Fibroblast of lung (primary cell): ENCODE measurements around the gene NFASC. TPM values are rescaled to one million over a fixed set of nuclear protein-coding genes. Genes with fewer than 3 reads are reported as not detected.

Source experiments
- DNase-seq, 2 donors: peaks; one replicate each; pipeline versions ENCODE4 v3.0.0 to v3.0.0-alpha.2; 2010; ENCODE audit warnings: low read depth in 2 of 2
- H2AFZ ChIP-seq: 2 replicates; pipeline ENCODE4 v1.5.1; 2012; ENCODE audit warnings: low read length, control low read depth, inconsistent platforms
- H3K27ac ChIP-seq: 2 replicates; pipeline ENCODE4 v1.5.1; 2011; ENCODE audit warnings: low read length, control low read depth; ENCODE audit not compliant: insufficient read depth
- H3K27me3 ChIP-seq: 2 replicates; pipeline ENCODE4 v1.5.1; 2011; ENCODE audit warnings: mild to moderate bottlenecking, low read length; ENCODE audit not compliant: control insufficient read depth, insufficient read depth
- H3K36me3 ChIP-seq: 2 replicates; pipeline ENCODE4 v1.5.1; 2011; ENCODE audit warnings: low read length; ENCODE audit not compliant: control insufficient read depth, insufficient read depth
- H3K4me1 ChIP-seq: 2 replicates; pipeline ENCODE4 v1.5.1; 2011; ENCODE audit warnings: low read length; ENCODE audit not compliant: control insufficient read depth, insufficient read depth; ENCODE audit errors: extremely low read depth
- H3K4me2 ChIP-seq: 2 replicates; pipeline ENCODE4 v1.5.1; 2011; ENCODE audit warnings: low read length, control low read depth; ENCODE audit not compliant: insufficient read depth; ENCODE audit errors: extremely low read depth
- H3K4me3 ChIP-seq, 4 experiments: fragments of 200-600 bp in 1 of 4; sonication (generic) in 1 of 4; replicated peaks in 1 of 4; 2 replicates each; pipeline ENCODE4 v1.5.1; 2011 to 2016; ENCODE audit warnings: low read length in 4 of 4, low read depth in 3 of 4, mild to moderate bottlenecking in 3 of 4, control low read depth in 2 of 4, inconsistent platforms in 1 of 4, mixed read lengths in 1 of 4; ENCODE audit not compliant: insufficient read depth in 1 of 4; ENCODE audit errors: control extremely low read depth in 1 of 4
- H3K79me2 ChIP-seq: 2 replicates; pipeline ENCODE4 v1.5.1; 2012; ENCODE audit warnings: mild to moderate bottlenecking, low read length, inconsistent platforms; ENCODE audit not compliant: control insufficient read depth, insufficient read depth
- H3K9ac ChIP-seq: 2 replicates; pipeline ENCODE4 v1.5.1; 2011; ENCODE audit warnings: mild to moderate bottlenecking, low read length, control low read depth; ENCODE audit not compliant: insufficient read depth
- H3K9me3 ChIP-seq: 2 replicates; pipeline ENCODE4 v1.5.1; 2012; ENCODE audit warnings: low read depth, low read length; ENCODE audit not compliant: control insufficient read depth, insufficient read depth
- H4K20me1 ChIP-seq: 2 replicates; pipeline ENCODE4 v1.5.1; 2011; ENCODE audit warnings: low read length; ENCODE audit not compliant: control insufficient read depth, insufficient read depth; ENCODE audit errors: extremely low read depth
- EZH2 ChIP-seq: IDR thresholded peaks from 2 replicates; pipeline ENCODE4 v1.5.1; 2012; ENCODE audit warnings: low read length, control low read depth, mild to moderate bottlenecking; ENCODE audit errors: missing control alignments
- polyA plus RNA-seq, 2 donors: library from polyadenylated mRNA; depleted of rRNA in 1 of 2; stranded (reverse) in 1 of 2; unstranded in 1 of 2; fragments of >200 nt; gene quantifications; 2 replicates each; pipeline ENCODE4 v1.2.1, GENCODE V29; 2011 to 2012; ENCODE audit warnings: missing spikeins in 1 of 2
- total RNA-seq: library from RNA; depleted of rRNA; stranded (reverse); fragments of >200 nt; gene quantifications from 2 replicates; pipeline ENCODE4 v1.2.1, GENCODE V29; 2014
- TF ChIP-seq, protein P1 (sequence below), 2 donors: IDR thresholded peaks in 1 of 2; conservative IDR thresholded peaks in 1 of 2; 1 replicate in 1 of 2; 2 replicates in 1 of 2; pipeline ENCODE4 v1.5.1; 2011 to 2012; ENCODE audit warnings: low read length in 2 of 2, control low read depth in 1 of 2, inconsistent platforms in 1 of 2, low read depth in 1 of 2, mild to moderate bottlenecking in 1 of 2

The NFASC gene
- total and polyA plus RNA-seq, 2 donors (not counting 1 experiment from before 2014, with no cell fraction given), result 13.4 to 16.5 TPM

DNA sequence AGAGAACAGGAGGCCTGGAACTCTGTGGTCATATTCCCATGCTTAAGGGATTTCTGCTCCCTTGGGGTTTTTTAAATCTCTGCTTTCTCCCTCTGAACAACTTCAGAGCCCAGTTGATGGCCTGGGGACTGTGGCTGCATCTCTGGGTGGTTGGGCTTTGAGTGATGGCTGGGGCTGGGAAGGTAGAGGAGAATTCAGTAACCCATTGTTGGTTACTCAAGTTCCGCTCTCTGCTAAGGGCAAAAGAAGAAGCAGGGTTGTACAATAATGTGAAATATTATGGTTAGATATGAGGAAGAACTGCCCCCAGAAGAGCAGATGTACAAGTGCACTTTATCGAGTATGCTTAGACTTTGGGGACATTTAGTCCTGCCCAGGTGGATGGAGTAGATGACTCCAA lies 100.3 kb downstream of the NFASC start:
- Histone ChIP-seq H3K4me1 (no peaks in the 10 kb centered on the region), H4K20me1 (no peaks in the 10 kb centered on the region), H3K4me2 (no peak overlapping the region), H3K27ac (no peak overlapping the region), H2AFZ (no peak overlapping the region), H3K36me3 (peaks cover 3% of the 10 kb centered on the region), H3K9ac (no peak overlapping the region), H3K9me3 (no peaks in the 10 kb centered on the region), H3K4me3 (no peak overlapping the region), H3K27me3 (no peaks in the 10 kb centered on the region), H3K79me2 (no peaks in the 10 kb centered on the region)
- DNase-seq, result no peak
- no peak for TF ChIP-seq EZH2
- TF ChIP-seq, protein P1, sequence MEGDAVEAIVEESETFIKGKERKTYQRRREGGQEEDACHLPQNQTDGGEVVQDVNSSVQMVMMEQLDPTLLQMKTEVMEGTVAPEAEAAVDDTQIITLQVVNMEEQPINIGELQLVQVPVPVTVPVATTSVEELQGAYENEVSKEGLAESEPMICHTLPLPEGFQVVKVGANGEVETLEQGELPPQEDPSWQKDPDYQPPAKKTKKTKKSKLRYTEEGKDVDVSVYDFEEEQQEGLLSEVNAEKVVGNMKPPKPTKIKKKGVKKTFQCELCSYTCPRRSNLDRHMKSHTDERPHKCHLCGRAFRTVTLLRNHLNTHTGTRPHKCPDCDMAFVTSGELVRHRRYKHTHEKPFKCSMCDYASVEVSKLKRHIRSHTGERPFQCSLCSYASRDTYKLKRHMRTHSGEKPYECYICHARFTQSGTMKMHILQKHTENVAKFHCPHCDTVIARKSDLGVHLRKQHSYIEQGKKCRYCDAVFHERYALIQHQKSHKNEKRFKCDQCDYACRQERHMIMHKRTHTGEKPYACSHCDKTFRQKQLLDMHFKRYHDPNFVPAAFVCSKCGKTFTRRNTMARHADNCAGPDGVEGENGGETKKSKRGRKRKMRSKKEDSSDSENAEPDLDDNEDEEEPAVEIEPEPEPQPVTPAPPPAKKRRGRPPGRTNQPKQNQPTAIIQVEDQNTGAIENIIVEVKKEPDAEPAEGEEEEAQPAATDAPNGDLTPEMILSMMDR (conservative IDR thresholded peaks at IDR 0.05 in 1 of 2, IDR thresholded peaks at IDR 0.05 in 1 of 2; ENCODE audit: low read depth in 1 of 2, low read length in 2 of 2), result no peak

DNA sequence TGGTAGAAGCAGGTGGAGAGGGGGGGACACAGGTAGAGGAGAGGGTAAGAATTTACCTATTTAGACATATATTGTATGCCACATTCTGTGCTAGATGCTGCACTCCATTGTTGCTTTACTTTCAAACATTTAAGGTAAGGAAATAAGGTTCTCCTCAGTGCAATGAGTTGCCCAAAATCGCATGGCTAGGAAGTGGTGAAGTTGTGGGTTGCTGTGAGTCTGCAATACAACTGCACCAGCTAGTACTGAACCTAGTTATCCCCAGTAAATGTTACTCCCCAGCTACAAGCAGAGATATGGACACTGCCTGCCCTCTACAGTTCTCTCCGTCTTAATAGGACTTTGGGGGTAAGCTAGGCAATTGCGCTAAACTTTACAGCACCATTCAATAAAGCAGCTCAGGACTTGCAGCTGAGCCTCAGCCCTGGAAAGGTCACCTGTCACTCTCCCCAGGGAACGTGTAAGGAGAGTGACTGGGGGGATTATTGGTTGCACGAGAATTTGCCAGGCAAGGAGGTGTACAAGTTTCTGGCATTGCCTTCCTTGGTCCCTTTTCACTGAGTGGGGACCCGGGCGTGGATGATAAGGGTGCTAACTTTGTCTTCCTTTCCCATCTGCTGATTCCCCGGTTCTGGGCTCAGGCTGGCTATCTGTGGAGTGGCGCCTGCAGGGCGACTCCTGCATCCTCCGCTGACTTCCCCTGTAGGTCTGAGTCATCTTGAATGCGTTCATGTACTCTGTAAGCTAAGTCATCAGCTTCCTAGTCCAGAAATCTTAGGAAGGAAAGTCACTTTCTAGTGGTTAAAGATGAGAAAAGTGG lies 101.1 kb downstream of the NFASC start:
- no peaks in the 10 kb centered on the region for H3K79me2 ChIP-seq
- peaks cover 3% of the 10 kb centered on the region for H3K36me3 ChIP-seq
- no peak overlapping the region for H2AFZ ChIP-seq
- no peak overlapping the region for H3K27ac ChIP-seq
- H3K27me3 ChIP-seq, result no peaks in the 10 kb centered on the region
- DNase-seq, result peak; percentile 2 to 86
- no peak overlapping the region for H3K4me3 ChIP-seq
- H3K4me1 ChIP-seq, result no peaks in the 10 kb centered on the region
- TF ChIP-seq, protein P1 (conservative IDR thresholded peaks at IDR 0.05 in 1 of 2, IDR thresholded peaks at IDR 0.05 in 1 of 2; ENCODE audit: low read depth in 1 of 2, low read length in 2 of 2), result no peak
- TF ChIP-seq EZH2, result no peak
- H4K20me1 ChIP-seq, result no peaks in the 10 kb centered on the region
- H3K4me2 ChIP-seq, result no peak overlapping the region
- no peak overlapping the region for H3K9ac ChIP-seq
- H3K9me3 ChIP-seq, result no peaks in the 10 kb centered on the region

DNA sequence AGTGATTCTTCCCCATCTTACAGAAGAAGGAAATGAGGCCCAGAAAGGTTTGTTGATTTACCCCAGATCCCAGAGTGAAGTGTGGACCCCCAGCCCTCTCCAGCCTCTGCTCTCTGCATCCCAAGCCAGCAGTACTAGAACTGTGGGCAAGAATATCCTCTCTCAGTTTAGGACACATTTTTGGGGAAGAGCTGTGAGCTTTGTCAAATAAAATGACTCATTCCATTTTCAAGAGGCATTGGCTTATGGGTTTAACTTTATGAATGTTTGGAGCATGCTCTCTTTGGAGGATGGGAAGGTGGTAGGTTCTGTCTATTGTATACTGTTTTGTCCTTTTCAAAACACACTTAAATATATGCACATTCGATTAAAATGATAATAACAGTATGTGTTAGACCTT lies 101.8 kb downstream of the NFASC start:
- H3K9ac ChIP-seq, result no peak overlapping the region
- H3K9me3 ChIP-seq, result no peaks in the 10 kb centered on the region
- H3K79me2 ChIP-seq, result no peaks in the 10 kb centered on the region
- no peaks in the 10 kb centered on the region for H3K4me1 ChIP-seq
- no peak overlapping the region for H3K4me3 ChIP-seq
- H3K27ac ChIP-seq, result no peak overlapping the region
- peak overlapping the region; percentile 13 for H3K4me2 ChIP-seq
- peak in 1 of 2 donors; percentile 25 for DNase-seq
- H4K20me1 ChIP-seq, result no peaks in the 10 kb centered on the region
- no peak overlapping the region for H2AFZ ChIP-seq
- peaks cover 3% of the 10 kb centered on the region for H3K36me3 ChIP-seq
- TF ChIP-seq, protein P1 (conservative IDR thresholded peaks at IDR 0.05 in 1 of 2, IDR thresholded peaks at IDR 0.05 in 1 of 2; ENCODE audit: low read depth in 1 of 2, low read length in 2 of 2), result no peak
- no peak for TF ChIP-seq EZH2
- no peaks in the 10 kb centered on the region for H3K27me3 ChIP-seq
